HT1080 (cell line): ENCODE measurements around the gene TIGD1. TPM values are rescaled to one million over a fixed set of nuclear protein-coding genes. Genes with fewer than 3 reads are reported as not detected.

Experiments
- DNase-seq: peaks from one replicate; pipeline ENCODE4 v3.0.0-alpha.2; 2015; ENCODE audit warnings: low read depth
- total RNA-seq: library from RNA; depleted of rRNA; stranded (reverse); fragments of >200 nt; shearing (Covaris generic); gene quantifications from 2 replicates; pipeline ENCODE4 v1.2.3, GENCODE V29; 2014; rRNA removed

Gene TIGD1
- total RNA-seq, 1 experiment from 2014 or later, result 5.6 TPM

DNA sequence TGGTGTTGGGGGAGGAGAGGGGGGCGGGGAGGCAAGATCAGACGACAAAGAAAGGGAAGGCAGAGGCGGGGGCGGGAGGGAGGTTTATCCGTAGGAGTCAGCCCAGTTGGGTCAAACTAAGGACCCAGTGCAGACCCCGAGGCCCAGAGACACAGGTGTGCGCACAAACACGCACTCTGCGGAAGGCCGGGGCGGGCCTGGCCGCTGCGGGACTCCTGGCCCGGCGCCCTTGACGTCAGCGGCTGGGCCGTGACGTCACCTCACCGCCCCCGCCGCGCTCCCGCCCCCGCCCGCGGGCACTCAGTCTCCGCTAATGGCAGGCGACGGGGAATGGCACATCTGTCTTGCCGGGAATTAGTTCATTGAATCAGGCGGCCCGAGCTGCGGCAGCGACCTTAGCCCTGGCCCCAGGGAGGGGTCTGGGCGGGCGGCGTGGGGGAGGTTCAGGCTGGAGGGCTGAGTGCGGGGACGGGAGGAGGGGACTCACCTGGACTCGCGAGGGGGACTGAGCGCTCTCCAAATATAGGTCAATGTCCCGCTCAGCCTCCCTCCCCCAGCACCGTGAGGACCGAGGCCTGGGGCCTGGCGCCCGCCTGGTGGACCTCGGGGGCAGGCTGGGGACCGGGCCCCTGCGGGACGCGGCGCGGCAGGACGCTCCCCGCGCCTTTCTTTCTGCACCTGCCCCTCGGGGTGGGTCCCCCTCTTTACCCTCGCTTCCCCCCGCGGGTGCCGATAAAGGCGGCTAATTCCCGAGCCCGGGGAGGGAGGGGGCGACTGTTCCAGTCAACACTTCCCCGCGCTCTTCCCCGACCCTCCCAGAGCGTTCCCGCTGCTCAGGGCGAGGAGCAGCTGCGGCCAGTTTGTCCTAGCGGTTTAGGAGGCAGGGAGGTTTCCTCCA is 47.2 kb downstream of the TIGD1 start:
- DNase-seq, result no peak

DNA sequence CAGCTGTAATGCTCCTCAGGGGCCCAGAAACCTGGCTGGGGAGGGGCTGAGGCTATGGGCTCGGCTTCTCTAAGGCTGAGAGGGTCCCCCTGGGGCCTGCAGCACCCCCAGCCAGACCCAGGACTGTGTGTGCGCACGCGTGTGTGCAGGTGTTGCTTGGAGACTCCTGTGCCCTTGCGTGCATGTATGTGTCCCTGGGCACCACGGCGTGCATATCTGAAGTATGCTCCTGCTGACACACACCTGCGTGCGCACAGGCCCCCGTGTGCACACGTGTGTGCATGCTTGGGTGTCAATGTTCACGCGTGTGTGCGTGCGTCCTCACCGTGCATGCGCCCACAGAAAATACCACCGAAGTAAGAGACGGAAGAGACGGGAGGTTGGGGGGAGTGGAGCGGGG is 47.8 kb downstream of the TIGD1 start:
- DNase-seq, result no peak

DNA sequence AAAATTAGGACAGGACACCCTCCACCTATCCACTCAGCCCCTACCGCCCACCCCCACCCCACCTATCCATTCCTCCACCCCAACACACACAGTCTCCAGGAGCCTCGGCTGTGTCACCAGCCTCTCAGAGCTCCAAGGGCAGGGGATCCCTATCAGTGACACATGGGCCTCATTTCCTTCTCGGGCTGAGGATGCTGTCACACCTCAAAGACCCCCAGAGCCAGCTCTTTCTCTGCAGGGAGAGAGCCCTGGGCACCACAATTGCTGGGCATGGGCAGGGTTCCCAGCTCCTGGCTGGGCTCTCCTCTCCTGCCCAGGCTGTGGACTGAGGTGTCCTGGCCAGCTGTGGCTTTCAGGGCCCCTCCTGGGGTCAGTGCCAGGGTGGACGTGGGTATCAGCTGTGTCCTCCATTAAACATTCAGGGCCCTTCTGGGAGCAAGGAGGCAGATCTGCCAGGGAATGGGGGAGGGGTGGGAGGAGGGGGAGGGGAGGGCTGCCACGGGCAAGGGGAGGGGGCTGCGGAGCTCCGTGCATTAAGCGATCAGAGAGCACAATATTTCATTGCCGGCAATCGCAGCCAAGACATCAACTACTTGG is 48.5 kb downstream of the TIGD1 start:
- DNase-seq, result no peak

DNA sequence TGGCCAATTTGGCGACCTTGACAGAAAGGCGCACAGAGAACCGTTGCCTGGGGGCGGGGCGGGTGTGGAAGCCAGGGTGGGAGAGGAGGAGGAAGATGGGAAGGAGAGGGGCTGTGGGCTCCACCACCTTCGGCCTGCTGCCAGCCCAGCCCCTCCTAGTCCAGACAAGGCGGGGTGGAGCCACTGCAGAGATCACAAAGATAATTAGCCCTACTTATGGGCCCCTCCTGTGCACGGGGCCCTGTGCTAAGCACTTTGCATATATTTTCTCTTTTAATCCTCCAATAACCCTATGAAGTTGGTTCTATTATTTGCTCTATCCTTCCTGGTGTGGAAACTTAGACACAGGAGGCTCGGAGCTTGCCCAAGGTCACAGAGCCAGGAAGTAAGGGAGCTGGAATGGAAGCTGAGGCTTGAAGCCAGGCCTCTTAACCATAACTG is 49.0 kb downstream of the TIGD1 start:
- DNase-seq, result no peak

DNA sequence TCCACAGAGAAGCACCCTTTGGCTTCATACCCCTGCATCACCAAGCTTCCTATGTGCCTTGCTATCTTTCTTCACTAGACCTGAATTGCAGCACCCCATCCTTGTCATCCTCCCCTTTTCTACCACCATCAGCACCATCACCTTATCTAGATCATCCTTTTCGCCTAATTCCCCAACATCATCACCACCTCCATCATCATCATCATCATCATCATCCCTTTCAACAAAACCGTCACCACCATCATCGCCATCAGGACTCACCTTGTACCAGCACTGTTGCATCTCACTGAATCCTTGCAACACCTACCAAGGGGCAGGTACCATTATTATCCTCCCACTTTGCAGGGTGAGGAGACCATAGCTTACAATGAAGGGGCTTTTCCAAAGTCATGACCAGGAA is 51.9 kb downstream of the TIGD1 start:
- no peak for DNase-seq

Other genes starting within 250 kb of the TIGD1 start
- gene ALPP, start 171.8 kb downstream of the TIGD1 start, total RNA-seq, result not detected in 2 replicates
- not detected in 2 replicates for gene ALPG, start 143.7 kb downstream of the TIGD1 start, total RNA-seq
- not detected in 2 replicates for gene ALPI, start 94.4 kb downstream of the TIGD1 start, total RNA-seq
- gene ECEL1, start 62.7 kb downstream of the TIGD1 start, total RNA-seq, result not detected in 2 replicates
- gene PRSS56, start 30.2 kb downstream of the TIGD1 start, total RNA-seq, result not detected in 2 replicates
- gene CHRND, start 24.4 kb downstream of the TIGD1 start, total RNA-seq, result not detected in 2 replicates
- not detected in 2 replicates for gene CHRNG, start 10.9 kb downstream of the TIGD1 start, total RNA-seq
- gene EIF4E2, start 132 bp upstream of the TIGD1 start, total RNA-seq, result 108 and 123 TPM in 2 replicates
- gene EFHD1, start 83.0 kb upstream of the TIGD1 start, total RNA-seq, result not detected in 2 replicates
- gene GIGYF2, start 146.8 kb upstream of the TIGD1 start, total RNA-seq, result 38.6 and 49.2 TPM in 2 replicates
- not detected in 2 replicates for gene KCNJ13, start 226.0 kb upstream of the TIGD1 start, total RNA-seq